HepG2 (cell line): ENCODE results near the gene ZWILCH. TPM values are rescaled to one million over a fixed set of nuclear protein-coding genes. Genes with fewer than 3 reads are reported as not detected.

Experiments used
- ATAC-seq: fragments of 200-7000 bp; cut with Tn5 transposase; 3 replicates; pipeline ENCODE4 v1.9.1; 2020; ENCODE audit warnings: mild to moderate bottlenecking, moderate library complexity
- BruUV-seq: library from RNA; stranded (reverse); fragments of 400-500 nt; replicated peaks from 2 replicates; lab custom pipeline; 2021; lab: Mats Ljungman, UMichigan
- CTCF ChIA-PET: fragments of 300-600 bp; formaldehyde crosslinking; extraction: SDS; loops from one replicate; lab custom pipeline; 2021; ENCODE audit warnings: low total read pairs, inconsistent platforms, low intra/inter-chr PET ratio; lab: Yijun Ruan, JAX
- POLR2A ChIA-PET: fragments of 350-600 bp; sonication (Branson Sonifier 250); formaldehyde crosslinking; loops from one replicate; lab custom pipeline; 2020; ENCODE audit warnings: antibody characterized with exemption, inconsistent platforms; lab: Yijun Ruan, JAX
- DNase-seq: peaks from one replicate; pipeline ENCODE4 v3.0.0-alpha.2; 2015; ENCODE audit warnings: low spot score
- FAIRE-seq: peaks from 3 replicates; lab custom pipeline; 2011; peaks lifted over from hg19 to GRCh38; lab: Jason Lieb, UNC
- H2AFZ ChIP-seq: one replicate; pipeline ENCODE4 v1.6.1; 2011; ENCODE audit warnings: low read length, inconsistent platforms
- H3K27ac ChIP-seq: fragments of 300-600 bp; 3 replicates; pipeline ENCODE4 v1.8.0; 2011; ENCODE audit warnings: mixed run types, mild to moderate bottlenecking, mixed read lengths, low read length, inconsistent platforms; ENCODE audit not compliant: insufficient read depth; ENCODE audit errors: extremely low read length
- H3K27me3 ChIP-seq, 2 experiments: fragments of 200-600 bp in 1 of 2; 2 replicates in 1 of 2; 3 replicates in 1 of 2; pipeline versions ENCODE4 v1.6.0 to v1.8.0; 2011; ENCODE audit warnings: low read length in 2 of 2, mild to moderate bottlenecking in 2 of 2, moderate library complexity in 2 of 2, inconsistent platforms in 1 of 2; ENCODE audit not compliant: insufficient read depth in 2 of 2, control insufficient read depth in 1 of 2
- H3K36me3 ChIP-seq, 2 experiments: fragments of 200-600 bp in 1 of 2; replicated peaks in 1 of 2; 2 replicates in 1 of 2; 3 replicates in 1 of 2; pipeline versions ENCODE4 v1.5.1 to v1.8.0; 2011; ENCODE audit warnings: low read length in 2 of 2, inconsistent platforms in 1 of 2; ENCODE audit not compliant: insufficient read depth in 2 of 2, control insufficient read depth in 1 of 2
- H3K4me1 ChIP-seq: 2 replicates; pipeline ENCODE4 v1.5.1; 2012; ENCODE audit warnings: low read length, inconsistent platforms; ENCODE audit not compliant: insufficient read depth
- H3K4me2 ChIP-seq: 2 replicates; pipeline ENCODE4 v1.6.0; 2011; ENCODE audit warnings: low read depth, low read length, inconsistent platforms
- H3K4me3 ChIP-seq, 3 experiments: fragments of 200-600 bp in 1 of 3; sonication (generic), shearing (Covaris generic) in 1 of 3; replicated peaks in 1 of 3; 2 replicates each; pipeline ENCODE4 v1.5.1; 2011 to 2016; ENCODE audit warnings: low read length in 3 of 3, inconsistent platforms in 2 of 3, low read depth in 2 of 3, mild to moderate bottlenecking in 2 of 3, control low read depth in 1 of 3, mixed read lengths in 1 of 3; ENCODE audit not compliant: insufficient read depth in 1 of 3
- H3K79me2 ChIP-seq: one replicate; pipeline ENCODE4 v1.6.1; 2011; ENCODE audit warnings: low read length, inconsistent platforms; ENCODE audit not compliant: insufficient read depth
- H3K9ac ChIP-seq: 2 replicates; pipeline ENCODE4 v1.6.0; 2011; ENCODE audit warnings: mild to moderate bottlenecking, low read depth, low read length, inconsistent platforms; ENCODE audit not compliant: insufficient read depth
- H3K9me3 ChIP-seq: 2 replicates; pipeline ENCODE4 v1.5.1; 2012; ENCODE audit warnings: mild to moderate bottlenecking, low read length
- H4K20me1 ChIP-seq: 2 replicates; pipeline ENCODE4 v1.6.0; 2011; ENCODE audit warnings: inconsistent platforms, mild to moderate bottlenecking, low read length, moderate library complexity; ENCODE audit not compliant: insufficient read depth
- BHLHE40 ChIP-seq: IDR thresholded peaks from 2 replicates; pipeline ENCODE4 v1.6.1; 2011; ENCODE audit warnings: low read length, improper control_type of control experiment
- HIC2 ChIP-seq: sonication (generic); formaldehyde crosslinking; IDR thresholded peaks from 2 replicates; pipeline ENCODE4 v1.9.0; 2022; ENCODE audit warnings: low read depth, missing genetic modification reagents
- IKZF4 ChIP-seq: sonication (generic); formaldehyde crosslinking; IDR thresholded peaks from 2 replicates; pipeline ENCODE4 v1.5.1; 2020; ENCODE audit warnings: borderline replicate concordance, mild to moderate bottlenecking, low read depth, missing genetic modification reagents; ENCODE audit errors: not compliant biosample characterization
- MIER3 ChIP-seq: IDR thresholded peaks from 2 replicates; pipeline ENCODE4 v1.6.1; 2016; ENCODE audit warnings: missing compliant biosample characterization, borderline replicate concordance
- NR2C2 ChIP-seq: sonication (generic); formaldehyde crosslinking; IDR thresholded peaks from 2 replicates; pipeline ENCODE4 v1.4.0; 2020; ENCODE audit warnings: missing genetic modification reagents, mild to moderate bottlenecking, moderate library complexity, borderline replicate concordance
- RFX1 ChIP-seq: fragments of 450-650 bp; IDR thresholded peaks from 2 replicates; pipeline ENCODE4 v1.6.1; 2017
- SMAD3 ChIP-seq: sonication (generic); formaldehyde crosslinking; IDR thresholded peaks from 2 replicates; pipeline ENCODE4 v1.4.0; 2020; ENCODE audit warnings: missing genetic modification reagents
- ZNF225 ChIP-seq: sonication (generic); formaldehyde crosslinking; IDR thresholded peaks from 2 replicates; pipeline ENCODE4 v1.4.0; 2020; ENCODE audit warnings: mild to moderate bottlenecking, missing genetic modification reagents
- ZNF572 ChIP-seq: sonication (generic); formaldehyde crosslinking; IDR thresholded peaks from 2 replicates; pipeline ENCODE4 v1.5.1; 2020; ENCODE audit warnings: mild to moderate bottlenecking, missing genetic modification reagents
- ZNF782 ChIP-seq: sonication (generic); formaldehyde crosslinking; IDR thresholded peaks from 2 replicates; pipeline ENCODE4 v1.4.0; 2020; ENCODE audit warnings: missing genetic modification reagents, mild to moderate bottlenecking, borderline replicate concordance
- ZNF788 ChIP-seq: sonication (generic); formaldehyde crosslinking; IDR thresholded peaks from 2 replicates; pipeline ENCODE4 v1.5.0; 2020; ENCODE audit warnings: mild to moderate bottlenecking, missing genetic modification reagents, borderline replicate concordance
- WGBS: methylation state at CpG from one replicate; pipeline ENCODE4 v1.1.6; 2017; ENCODE audit warnings: low lambda C conversion rate; 5-methylcytosine and 5-hydroxymethylcytosine counted together
- in situ Hi-C: cut with HindIII; loops from 2 replicates; pipeline ENCODE4 v1.10.0; 2017; ENCODE audit warnings: low pct_unique_long_range_greater_than_20kb; ENCODE audit not compliant: extremely low pct_ligation_motif_present
- intact Hi-C: fragments of 100-400 bp; cut with micrococcal nuclease; formaldehyde crosslinking; loops from one replicate; pipeline ENCODE4 v1.10.0; 2022; ENCODE audit not compliant: unreplicated experiment
- polyA plus RNA-seq, 8 experiments: library from polyadenylated mRNA; depleted of rRNA in 3 of 8; stranded (reverse) in 7 of 8; unstranded in 1 of 8; fragments of >200 nt; fragmentation: Illumina TruSeq in 4 of 8; extraction: Trizol in 4 of 8; gene quantifications; 2 replicates each; pipeline versions ENCODE4 v1.2.1 to v1.2.3, GENCODE V29; 2011 to 2016; ENCODE audit warnings: low read depth in 4 of 8, missing spikeins in 1 of 8, mixed read lengths in 1 of 8; ENCODE audit not compliant: insufficient read depth in 1 of 8
- total RNA-seq, 5 experiments: library from RNA; depleted of rRNA; stranded (reverse); fragments of >200 nt; fragmentation: Illumina TruSeq; extraction: Trizol; gene quantifications; 2 replicates each; pipeline ENCODE4 v1.2.3, GENCODE V29; 2016; ENCODE audit warnings: low read depth in 1 of 5
- TF ChIP-seq, protein P1 (sequence below): IDR thresholded peaks from 2 replicates; pipeline ENCODE4 v1.6.1; 2018; ENCODE audit warnings: missing genetic modification reagents, mild to moderate bottlenecking, missing compliant biosample characterization
- TF ChIP-seq, protein P2 (sequence below): IDR thresholded peaks from 2 replicates; pipeline ENCODE4 v1.6.1; 2016
- TF ChIP-seq, protein P3 (sequence below): sonication (generic); formaldehyde crosslinking; IDR thresholded peaks from 2 replicates; pipeline ENCODE4 v1.4.0; 2020; ENCODE audit warnings: low read depth, mild to moderate bottlenecking, missing genetic modification reagents

ZWILCH gene
- total and polyA plus RNA-seq, 2 of the 13 experiments (the other 11 are each of a cell fraction or from before 2014, with no cell fraction given): 9.5 to 27.8 TPM

GRCh38 chr15:66592505-66593218 lies 87.5 kb downstream of the ZWILCH start:
- BruUV-seq: no TSS peak
- FAIRE-seq (no peak), DNase-seq (no peak), ATAC-seq (no peak)
- Histone ChIP-seq H3K36me3 (no peaks in the 10 kb centered on the region), H3K27ac (no peak overlapping the region), H3K79me2 (no peaks in the 10 kb centered on the region), H3K9ac (no peak overlapping the region), H3K4me2 (no peak overlapping the region), H3K4me3 (no peak overlapping the region), H3K4me1 (peaks cover 9% of the 10 kb centered on the region), H2AFZ (no peak overlapping the region), H4K20me1 (no peaks in the 10 kb centered on the region), H3K9me3 (no peaks in the 10 kb centered on the region), H3K27me3 (no peaks in the 10 kb centered on the region; a peak in 1 of 5 replicates)
- intact Hi-C loops: no loop called here
- CTCF ChIA-PET: no interaction called here
- TF ChIP-seq IKZF4 (CRISPR knock-in tag): no peak
- no peak for TF ChIP-seq ZNF225 (CRISPR knock-in tag)
- TF ChIP-seq ZNF572: no peak
- TF ChIP-seq NR2C2 (CRISPR knock-in tag): no peak
- no peak for TF ChIP-seq MIER3 (CRISPR knock-in tag)
- POLR2A ChIA-PET: no interaction called here
- in situ Hi-C loops: no loop called here
- 79% methylated on average over 12 of the region's 12 CpGs for WGBS

GRCh38 chr15:66593219-66593780 lies 88.2 kb downstream of the ZWILCH start:
- Histone ChIP-seq H3K79me2 (no peaks in the 10 kb centered on the region), H4K20me1 (no peaks in the 10 kb centered on the region), H3K9ac (no peak overlapping the region), H3K9me3 (no peaks in the 10 kb centered on the region), H2AFZ (no peak overlapping the region), H3K27ac (no peak overlapping the region), H3K27me3 (no peaks in the 10 kb centered on the region; a peak in 1 of 5 replicates), H3K4me3 (no peak overlapping the region), H3K36me3 (no peaks in the 10 kb centered on the region), H3K4me2 (no peak overlapping the region), H3K4me1 (peaks cover 9% of the 10 kb centered on the region)
- no peak for DNase-seq
- 52% methylated on average over 3 of the region's 3 CpGs for WGBS
- CTCF ChIA-PET: no interaction called here
- POLR2A ChIA-PET: no interaction called here
- FAIRE-seq: no peak
- no TSS peak for BruUV-seq
- intact Hi-C loops (no loop called here), in situ Hi-C loops (no loop called here)
- no peak for ATAC-seq
- no peak for TF ChIP-seq ZNF788
- TF ChIP-seq SMAD3 (CRISPR knock-in tag): no peak
- no peak for TF ChIP-seq BHLHE40
- TF ChIP-seq, protein P1, sequence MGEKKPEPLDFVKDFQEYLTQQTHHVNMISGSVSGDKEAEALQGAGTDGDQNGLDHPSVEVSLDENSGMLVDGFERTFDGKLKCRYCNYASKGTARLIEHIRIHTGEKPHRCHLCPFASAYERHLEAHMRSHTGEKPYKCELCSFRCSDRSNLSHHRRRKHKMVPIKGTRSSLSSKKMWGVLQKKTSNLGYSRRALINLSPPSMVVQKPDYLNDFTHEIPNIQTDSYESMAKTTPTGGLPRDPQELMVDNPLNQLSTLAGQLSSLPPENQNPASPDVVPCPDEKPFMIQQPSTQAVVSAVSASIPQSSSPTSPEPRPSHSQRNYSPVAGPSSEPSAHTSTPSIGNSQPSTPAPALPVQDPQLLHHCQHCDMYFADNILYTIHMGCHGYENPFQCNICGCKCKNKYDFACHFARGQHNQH (CRISPR knock-in tag): no peak
- TF ChIP-seq, protein P2, sequence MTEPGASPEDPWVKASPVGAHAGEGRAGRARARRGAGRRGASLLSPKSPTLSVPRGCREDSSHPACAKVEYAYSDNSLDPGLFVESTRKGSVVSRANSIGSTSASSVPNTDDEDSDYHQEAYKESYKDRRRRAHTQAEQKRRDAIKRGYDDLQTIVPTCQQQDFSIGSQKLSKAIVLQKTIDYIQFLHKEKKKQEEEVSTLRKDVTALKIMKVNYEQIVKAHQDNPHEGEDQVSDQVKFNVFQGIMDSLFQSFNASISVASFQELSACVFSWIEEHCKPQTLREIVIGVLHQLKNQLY: no peak
- no peak for TF ChIP-seq RFX1
- TF ChIP-seq, protein P3, sequence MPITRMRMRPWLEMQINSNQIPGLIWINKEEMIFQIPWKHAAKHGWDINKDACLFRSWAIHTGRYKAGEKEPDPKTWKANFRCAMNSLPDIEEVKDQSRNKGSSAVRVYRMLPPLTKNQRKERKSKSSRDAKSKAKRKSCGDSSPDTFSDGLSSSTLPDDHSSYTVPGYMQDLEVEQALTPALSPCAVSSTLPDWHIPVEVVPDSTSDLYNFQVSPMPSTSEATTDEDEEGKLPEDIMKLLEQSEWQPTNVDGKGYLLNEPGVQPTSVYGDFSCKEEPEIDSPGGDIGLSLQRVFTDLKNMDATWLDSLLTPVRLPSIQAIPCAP: no peak
- TF ChIP-seq ZNF782 (CRISPR knock-in tag): no peak
- TF ChIP-seq HIC2 (CRISPR knock-in tag): no peak
